HK-2 (cell line): ENCODE measurements around the gene HSPA5.
A peak's percentile ranks its signal among the peaks of the same experiment; 100 is the strongest.
"Not testable (repeated sequence)": the region's sequence is repeated elsewhere in the genome, so short reads cannot be mapped to it uniquely, and the experiment has no call there.

Source experiments
- DNase-seq: peaks from one replicate; pipeline ENCODE4 v3.0.0-alpha.2; 2018; ENCODE audit not compliant: unreplicated experiment

The HSPA5 gene

DNA sequence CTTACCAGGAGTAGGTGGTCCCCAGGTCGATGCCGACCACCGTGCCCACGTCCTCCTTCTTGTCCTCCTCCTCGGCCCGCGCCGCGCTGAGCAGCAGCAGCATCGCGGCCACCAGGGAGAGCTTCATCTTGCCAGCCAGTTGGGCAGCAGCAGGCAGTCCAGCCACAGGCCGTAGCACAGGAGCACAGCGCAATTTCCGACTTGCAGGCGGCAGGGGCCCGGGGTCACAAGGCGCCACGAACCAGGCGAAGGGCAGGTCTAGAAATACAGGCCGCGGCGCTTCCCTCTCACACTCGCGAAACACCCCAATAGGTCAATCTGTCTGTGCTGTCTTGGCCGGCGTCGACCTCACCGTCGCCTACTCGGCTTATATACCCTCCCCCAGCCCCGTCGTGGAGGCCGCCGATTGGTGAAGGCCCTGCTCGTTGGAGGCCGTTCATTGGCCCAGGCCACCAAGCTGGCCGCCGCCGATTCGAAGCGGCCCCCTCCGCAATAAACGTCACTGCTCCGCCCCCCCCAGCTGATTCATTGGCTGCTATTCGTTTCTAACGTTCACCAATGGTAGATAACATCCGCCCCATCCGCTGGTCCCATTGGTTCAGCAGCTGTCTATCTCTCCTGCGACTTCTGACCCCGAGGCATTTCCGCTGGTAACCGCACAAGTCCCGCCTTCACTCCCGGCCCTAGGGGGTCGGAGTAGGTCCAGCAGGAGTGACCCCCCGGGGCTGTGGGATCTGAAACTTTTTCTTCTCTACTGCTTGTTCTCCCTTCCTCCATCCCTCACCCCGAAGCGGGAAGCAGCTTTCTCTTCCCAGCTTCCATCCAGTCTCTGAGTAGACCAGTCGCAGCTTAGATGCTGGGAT, at the start of gene HSPA5:
TSS of gene HSPA5 (minus strand) at position 344 of the 863 bp plus-strand sequence. CDS start at position 127, 217 bp downstream.
- DNase-seq, result peak; percentile 100

DNA sequence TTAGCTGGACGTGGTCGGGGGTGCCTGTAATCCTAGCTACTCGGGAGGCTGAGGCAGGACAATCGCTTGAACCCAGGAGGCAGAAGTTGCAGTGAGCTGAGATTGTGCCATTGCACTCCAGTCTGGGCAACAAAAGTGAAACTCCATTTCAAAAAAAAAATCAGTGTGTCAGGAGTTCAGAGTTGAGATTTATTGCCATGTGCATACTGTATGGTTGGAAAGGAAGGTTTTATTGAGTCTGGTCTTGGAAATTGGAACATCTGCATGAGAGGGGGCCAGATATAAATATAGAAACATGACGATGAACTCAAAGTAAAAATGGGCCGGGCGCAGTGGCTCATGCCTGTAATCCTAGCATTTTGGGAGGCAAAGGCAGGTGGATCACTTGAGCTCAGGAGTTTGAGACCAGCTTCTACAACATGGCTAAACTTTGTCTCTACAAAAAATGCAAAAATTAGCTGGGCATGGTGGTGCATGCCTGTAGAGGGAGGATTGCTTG, 45.8 kb upstream of the HSPA5 start:
- not testable (repeated sequence) for DNase-seq

DNA sequence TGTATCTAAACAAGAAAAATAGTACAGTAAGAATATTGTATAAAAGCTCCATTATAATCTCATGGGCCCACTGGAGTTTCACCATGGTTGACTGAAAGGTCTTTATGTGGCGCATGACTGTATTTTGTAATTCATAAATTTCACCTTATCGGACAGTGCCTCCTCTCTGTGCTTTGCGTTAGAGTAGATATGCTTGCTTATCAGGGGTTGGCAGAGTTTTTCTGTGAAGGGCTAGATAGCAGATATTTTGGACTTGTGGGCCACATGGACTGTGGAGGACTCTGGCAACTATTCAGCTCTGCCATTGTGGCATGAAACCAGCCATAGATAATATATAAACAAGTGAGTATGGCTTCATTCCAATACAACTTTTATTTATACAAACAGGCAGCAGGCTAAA, 43.7 kb upstream of the HSPA5 start:
- no peak for DNase-seq

DNA sequence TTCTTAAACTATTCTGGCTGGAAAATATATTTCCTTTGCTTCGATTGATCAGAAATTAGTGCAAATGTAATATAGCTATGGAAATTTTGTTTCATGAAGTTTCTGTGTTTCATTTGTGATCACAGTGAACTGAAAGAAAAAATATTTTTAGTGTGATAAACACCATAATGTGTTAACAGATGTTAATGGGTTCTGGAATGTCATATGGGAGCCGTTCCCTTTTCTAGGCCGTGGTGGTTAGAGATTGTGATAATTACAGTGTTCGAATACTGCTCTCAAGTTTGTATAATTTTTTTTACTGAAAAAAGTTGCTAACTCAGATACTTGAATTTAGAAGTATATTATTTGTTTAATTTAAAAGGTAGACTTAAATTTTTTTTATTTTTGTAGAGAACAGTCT, 39.8 kb upstream of the HSPA5 start:
- no peak for DNase-seq

DNA sequence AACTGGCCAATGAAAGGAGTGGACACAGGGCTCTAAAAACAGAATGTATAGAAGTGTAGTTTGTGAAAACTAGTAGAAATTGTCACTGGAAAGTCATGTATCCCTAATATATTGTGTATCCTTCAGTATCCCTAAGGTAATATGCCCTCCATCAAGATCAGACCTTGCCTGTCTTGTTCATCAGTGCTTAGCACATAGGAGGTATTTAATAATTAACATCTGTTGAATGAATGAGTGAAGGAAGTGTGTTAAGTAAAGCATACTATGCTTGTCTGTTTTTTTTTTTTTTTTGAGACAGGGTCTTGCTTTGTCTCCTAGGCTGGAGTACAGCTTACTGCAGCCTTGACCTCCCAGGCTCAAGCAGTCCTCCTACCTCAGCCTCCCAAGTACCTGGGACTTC, 36.3 kb upstream of the HSPA5 start:
- DNase-seq, result no peak

DNA sequence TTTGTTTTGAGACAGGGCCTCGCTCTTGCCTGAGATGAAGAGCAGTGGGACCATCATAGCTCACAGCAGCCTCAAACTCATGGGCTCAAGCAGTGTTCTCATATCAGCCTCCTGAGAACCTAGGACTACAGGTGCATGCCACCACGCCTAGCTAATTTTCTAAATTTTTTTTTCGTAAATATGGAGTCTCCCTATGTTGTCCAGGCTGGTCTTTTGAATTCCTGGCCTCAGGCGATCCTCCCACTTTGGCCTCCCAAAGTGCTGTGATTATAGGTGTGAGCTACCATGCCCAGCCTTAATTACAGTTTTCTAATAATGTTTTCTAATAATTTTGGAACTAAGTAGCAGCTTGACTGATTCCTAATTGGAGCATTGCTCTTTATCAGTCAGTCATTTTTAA, 35.6 kb upstream of the HSPA5 start:
- DNase-seq, result no peak

DNA sequence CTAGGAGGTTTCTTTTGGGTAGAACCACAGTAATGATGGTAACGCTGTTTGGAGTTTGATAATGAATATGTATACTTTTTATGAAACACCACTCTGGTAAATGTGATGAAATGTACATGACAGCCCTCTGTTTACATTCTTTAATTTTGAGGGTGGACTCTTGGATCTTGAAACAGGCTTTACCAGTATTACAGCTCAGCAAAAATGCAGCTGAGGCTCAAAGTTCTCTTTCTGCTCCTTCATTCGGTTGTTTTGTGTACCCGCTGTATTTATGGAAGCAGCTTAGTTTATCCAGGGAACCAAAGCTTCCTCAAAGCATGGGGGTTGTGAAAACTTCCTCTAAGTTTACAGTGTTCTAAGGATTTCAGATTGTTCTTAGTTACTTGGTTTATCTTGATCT, 31.6 kb upstream of the HSPA5 start:
- DNase-seq, result no peak

DNA sequence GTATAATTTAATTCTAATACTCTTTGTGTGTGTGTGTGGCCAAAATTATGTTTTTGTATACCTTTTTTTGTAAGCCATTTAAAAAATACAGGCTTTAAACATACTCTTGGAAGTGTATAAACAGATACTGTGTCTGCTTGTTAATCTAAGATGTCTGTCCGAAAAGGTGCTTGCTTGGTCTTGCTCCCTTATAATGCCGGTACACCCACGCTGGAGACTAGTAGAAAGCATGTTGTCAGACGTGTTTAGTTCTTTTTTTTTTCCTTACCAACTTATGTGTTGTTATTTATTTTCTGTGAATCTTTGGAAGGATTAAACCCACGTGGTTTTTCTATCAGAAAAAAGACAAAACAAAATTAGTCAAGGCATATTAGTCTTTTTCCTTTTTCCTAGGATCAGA, 29.9 kb upstream of the HSPA5 start:
- DNase-seq, result no peak

DNA sequence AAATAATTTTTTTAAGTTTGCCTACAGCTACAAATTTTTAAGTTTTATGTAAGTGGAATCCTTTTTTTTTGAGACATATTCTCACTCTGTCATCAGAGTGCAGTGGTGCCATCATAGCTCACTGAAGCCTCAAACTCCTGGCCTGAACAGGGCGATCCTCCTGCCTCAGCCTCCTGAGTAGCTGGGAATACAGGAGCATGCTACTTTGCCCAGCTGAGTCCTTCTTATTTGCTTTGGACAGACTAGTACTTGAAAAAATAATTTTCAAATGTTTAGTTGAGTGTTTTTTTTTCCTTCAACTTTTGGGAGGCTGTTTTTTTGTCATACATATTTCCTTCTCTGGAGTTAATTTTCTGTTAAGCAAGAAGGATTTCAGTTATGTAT, 27.9 kb upstream of the HSPA5 start:
- no peak for DNase-seq

DNA sequence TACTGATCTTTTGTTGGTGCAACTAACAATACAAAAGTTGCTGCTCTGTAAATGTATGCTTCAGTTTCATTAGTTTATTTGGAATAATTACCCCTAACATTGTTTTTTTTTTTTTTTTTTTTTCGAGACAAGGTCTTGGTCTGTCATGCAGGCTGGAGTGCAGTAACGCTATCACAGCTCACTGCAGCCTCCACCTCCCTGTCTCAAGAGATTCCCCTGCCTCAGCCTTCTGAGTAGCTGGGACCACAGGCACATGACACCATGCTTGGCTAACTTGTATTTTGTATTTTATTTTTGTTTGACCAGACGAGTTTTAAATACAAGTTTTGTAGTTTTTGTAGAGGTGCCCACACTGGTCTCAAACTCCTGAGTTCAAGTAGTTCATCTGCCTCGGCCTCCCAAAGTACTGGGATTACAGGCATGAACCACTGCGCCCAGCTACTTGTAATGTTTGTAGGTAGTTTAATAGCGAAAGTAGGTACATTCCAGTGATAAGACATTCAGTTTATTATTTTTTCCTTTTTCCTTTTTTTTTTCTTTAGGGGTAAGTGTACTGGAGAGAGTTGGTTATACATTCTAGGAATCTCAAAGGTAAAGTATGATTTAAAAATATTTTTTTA, 27.4 kb upstream of the HSPA5 start:
- no peak for DNase-seq

DNA sequence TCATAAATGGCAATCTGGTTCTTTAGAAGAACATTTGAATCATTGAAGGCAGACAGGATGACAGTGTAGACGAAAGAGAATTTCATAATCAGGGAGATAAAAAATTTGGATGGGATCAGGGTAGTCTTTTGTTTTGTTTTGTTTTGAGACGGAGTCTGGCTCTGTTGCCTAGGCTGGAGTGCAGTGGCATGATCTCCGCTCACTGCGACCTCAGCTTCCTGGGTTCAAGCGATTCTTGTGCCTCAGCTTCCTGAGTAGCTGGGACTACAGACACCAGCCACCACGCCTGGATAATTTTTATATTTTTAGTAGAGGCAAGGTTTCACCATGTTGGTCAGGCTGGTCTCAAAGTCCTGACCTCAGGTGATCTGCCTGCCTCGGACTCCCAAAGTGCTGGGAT, 22.9 kb upstream of the HSPA5 start:
- not testable (repeated sequence) for DNase-seq

DNA sequence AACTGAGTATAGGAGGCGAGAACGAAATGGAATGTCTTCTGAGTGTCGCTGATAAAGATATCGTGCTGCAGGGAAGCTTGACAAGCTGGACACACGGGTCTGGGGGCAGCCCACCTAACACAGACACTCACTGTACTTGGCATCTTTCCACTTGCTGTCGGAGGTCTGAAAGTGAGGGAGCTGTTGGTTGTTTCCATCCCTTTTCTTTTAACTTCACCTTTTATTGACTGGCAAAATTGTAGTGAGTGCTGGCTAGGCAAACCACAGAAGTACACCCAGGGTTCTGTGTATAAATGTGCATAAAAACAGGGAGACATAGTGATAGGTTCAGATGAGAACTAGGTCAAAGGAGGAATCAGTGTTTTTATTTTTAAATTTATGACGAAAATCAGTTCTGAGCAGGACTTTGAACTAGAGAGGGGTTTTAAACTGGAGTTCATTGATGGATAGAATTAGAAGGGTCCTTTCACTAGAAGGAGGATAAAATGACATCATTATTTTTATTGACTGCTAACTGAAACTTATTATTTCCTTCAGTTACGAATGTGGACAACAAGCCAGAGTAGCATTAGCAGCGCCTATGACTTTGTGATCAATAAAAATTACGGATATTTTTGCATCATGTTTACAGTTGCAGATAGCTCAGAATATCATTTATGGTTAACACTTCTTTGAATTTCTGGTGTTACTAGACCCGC, 21.3 kb upstream of the HSPA5 start:
- no peak for DNase-seq

DNA sequence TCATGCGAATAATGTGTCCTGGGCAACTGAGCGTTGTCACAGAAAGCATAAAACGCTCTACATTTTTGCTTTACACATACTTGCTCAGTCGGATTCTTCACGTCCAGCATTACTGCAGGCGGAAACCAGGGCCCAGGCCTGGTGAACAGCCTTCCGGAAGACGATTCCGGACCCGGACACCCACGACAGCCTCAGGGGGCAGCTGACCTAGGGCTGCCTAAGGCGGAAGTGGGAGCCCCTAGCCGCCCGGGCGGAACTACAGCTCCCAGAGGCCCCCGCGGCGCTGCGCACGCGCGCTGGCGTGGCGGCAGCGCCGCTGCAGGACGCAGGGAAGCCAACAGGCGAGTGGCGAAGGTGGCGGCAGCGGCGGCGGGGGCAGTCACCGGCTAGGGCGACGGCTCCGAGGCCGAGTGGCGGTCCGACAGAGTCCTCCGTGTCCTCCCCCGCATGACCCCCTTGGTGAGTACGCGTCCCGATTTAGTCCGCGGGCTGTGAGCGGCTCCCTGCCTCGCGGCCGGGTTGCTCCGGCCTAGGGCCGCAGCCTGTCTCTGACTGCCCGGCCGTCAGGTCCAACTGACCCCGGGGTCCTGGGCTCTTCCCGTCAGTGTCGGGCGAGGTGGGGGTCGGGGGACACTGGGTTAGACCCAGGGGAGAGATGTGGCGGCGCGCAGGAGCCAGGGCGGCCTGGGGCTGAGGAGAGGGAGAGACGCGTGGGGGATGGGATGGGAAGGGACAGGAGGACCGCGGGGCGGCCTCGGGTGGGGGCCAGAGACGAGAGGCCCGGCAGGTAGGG, 20.6 kb upstream of the HSPA5 start, which contains the start of gene GAPVD1:
TSS of gene GAPVD1 (plus strand) at position 326 of the 793 bp plus-strand sequence. CDS start 37,096 bp downstream, outside the sequence.
- DNase-seq, result peak; percentile 93

DNA sequence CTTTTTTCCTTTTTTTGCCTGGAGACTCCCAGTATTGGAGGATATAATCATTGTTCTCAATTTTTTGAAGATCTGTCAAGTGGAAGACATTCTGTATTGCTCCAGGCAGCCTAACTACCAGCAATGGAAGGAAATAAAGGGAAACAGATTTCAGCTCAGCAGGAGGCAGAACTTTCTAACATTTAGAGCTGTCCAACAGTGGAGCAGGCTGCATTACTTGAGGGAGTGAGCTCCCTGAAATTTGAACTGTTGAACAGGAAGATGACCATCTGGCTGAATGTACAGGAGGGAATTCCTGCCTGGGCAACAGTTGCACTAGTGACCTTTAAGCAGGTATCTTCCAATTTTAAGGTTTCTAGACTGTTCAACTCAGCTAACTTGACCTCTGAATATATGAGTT, 19.4 kb upstream of the HSPA5 start:
- no peak for DNase-seq

DNA sequence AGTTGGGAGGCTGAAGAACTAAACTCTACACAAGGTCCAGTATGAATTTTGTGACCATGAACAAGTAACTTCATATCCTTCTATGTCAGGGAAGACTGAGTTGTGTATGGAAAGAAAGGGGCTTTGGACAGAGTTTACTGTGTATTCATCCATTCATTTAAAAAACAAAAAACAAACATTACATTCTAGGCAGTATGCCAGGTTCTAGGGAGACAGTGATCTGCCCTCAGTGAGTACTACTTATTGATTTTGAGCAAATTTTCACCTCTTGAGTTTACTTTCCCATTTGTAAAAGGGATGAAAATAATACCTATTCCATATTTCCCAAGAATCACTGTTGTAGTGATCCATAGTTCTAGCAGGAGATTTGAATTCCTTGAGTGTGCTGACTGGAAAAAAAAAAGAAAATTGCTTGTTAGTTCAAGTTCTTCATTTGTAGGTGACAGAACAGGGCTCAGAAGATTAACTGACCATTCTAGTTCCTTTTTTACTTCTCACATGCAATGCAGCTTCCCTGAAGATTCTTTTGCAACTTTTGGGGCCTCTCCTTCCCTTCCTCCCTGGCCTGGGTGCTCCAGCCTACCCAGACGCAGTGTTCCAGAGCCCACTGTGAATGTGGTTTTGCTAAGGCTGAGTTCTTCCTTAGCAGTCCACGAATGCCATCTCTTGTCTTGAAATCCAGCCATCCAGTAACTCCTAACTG, 17.8 kb upstream of the HSPA5 start:
- DNase-seq, result no peak

DNA sequence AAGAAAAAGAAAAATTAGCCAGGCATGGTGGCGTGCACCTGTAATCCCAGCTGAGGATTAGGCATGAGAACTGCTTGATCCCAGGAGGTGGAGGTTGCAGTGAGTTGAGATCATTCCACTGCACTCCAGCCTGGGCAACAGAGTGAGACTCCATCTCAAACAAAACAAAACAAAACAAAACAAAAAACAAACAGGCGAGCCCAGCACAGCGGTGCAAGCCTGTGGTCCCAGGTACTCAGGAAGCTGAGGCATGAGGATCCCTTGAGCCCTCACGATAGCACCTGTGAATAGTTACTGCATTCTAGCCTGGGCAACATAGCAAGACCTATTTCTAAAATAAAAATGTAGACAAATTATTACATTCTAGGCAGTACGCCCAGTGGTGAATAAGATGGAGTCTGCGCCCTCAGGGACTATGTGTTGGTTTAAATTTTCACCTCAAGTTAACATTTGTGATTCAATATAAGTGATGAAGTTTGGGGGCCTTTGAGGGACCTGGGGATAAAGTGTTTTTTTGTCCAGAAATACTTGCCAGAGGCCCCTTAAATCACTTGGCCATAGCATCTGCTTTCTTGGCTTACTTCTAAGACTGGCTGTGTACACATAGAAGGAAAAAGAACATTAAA, 17.1 kb upstream of the HSPA5 start:
- no peak for DNase-seq

DNA sequence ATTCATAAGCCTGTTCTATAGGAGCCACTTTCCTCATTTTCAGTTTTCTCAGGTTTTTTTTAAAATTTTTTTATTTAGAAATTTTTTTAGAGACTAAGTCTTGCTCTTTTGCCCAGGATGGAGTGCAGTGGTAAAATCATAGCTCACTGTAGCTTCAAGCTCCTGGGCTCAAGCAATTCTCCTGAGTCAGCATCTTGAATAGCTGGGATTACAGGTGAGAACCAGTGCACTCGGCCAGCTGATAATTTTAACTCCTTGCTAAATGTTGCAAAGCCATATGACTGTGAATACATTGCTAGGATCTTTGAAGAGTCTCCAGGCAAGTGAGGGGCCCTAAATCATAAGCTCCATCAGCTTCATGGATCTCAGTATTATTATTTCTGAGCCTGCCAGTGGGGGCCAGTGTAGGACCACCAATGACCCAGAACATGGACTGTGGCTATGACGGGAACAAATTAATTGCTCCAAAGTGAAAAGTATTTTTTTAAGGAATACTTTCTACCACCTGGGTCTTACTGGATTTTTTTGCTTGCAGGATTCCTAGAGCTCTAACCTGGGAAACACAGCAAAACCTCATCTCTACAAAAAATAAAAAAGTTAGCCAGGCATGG, 14.7 kb upstream of the HSPA5 start:
- DNase-seq, result no peak

DNA sequence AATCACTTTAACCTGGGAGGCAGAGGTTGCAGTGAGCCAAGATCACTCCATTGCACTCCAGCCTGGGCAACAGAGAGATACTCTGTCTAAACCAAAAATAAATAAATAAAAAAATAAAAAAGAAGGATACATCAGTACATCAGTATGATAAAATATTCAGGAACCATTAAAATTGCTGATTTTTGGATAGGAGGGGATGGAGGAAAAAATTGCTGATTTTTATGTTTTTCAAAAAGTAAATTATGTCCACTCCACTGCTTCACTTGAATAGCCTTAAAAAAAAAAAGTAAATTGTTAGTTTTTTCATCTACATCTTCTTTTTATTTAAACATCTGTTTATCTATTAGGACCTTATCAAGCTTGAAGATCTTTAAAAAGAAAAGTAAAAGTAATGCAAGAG, 13.1 kb upstream of the HSPA5 start:
- DNase-seq, result no peak

DNA sequence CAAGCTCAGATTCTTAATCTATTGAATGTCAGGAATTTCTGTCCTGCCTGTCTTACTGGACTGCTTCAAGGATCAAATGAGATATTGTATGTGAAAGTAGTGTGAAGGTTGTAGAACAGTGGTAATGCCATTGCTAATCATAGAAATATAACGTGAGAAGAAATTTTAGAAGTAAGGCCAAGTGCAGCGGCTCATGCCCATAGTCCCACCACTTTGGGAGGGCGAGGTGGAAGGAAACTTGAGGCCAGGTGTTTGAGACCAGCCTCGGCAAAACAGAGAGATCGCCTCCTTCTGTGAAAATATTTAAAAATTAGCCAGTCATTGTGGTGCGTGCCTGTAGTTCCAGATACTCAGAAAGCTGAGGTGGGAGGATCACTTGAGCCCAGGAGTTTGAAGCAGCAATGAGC, 5.1 kb upstream of the HSPA5 start:
- no peak for DNase-seq

DNA sequence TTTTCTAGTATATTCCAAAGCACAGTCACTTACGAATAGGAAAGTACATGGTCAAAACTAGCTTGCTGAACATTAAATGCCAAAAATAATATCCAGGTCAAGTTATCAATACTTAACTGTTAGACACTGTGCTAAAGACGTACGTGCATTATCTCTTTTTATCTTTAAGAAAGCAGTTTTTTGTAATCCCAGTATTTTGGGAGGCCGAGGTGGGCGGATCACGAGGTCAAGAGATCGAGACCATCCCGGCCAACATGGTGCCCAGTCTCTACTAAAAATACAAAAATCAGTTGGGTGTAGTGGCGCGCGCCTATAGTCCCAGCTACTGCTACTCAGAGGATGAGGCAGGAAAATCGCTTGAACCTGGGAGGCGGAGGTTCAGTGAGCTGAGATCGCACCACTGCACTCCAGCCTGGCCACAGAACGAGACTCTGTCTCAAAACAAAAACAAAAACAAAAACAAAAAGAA, 2.7 kb upstream of the HSPA5 start:
- no peak for DNase-seq
